ENCODE results near the gene NKPD1.

Gene NKPD1

DNA sequence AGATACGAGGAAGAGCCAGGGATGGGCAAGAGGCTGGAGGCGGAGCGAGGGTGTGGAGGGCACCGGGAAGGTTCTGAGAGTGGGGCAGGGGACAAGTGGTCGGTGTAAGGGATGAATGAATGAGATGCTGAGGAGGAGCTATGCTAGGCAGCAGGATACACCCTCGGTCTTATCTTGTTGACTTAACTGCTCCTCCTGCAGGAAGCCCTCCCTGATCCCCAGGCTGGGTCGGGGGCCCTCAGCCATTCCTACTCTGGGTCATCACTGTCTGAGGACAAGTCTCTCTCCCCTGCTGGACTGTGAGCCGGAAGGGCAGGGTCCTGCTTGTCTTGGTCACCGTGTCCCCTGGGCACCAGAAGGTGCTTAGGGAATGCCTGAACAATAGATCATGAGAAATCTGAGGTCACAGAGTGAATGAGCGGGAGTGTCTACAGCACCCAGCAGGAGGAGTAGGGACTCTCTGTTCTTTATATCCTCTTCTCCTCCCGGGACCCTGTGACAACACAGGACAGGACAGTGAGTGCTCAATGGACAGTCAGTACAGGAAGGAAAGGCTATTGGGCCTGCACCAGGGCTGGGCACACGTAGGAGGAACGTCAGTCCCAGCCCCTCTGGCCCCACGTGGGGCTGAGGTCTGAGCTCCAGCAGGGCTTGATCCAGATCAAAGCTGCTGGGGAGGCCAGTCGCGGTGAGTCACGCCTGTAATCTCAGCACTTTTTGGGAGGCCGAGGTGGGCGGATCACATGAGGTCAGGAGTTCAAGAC, 6.5 kb downstream of the NKPD1 start:
- no peak for DNase-seq

DNA sequence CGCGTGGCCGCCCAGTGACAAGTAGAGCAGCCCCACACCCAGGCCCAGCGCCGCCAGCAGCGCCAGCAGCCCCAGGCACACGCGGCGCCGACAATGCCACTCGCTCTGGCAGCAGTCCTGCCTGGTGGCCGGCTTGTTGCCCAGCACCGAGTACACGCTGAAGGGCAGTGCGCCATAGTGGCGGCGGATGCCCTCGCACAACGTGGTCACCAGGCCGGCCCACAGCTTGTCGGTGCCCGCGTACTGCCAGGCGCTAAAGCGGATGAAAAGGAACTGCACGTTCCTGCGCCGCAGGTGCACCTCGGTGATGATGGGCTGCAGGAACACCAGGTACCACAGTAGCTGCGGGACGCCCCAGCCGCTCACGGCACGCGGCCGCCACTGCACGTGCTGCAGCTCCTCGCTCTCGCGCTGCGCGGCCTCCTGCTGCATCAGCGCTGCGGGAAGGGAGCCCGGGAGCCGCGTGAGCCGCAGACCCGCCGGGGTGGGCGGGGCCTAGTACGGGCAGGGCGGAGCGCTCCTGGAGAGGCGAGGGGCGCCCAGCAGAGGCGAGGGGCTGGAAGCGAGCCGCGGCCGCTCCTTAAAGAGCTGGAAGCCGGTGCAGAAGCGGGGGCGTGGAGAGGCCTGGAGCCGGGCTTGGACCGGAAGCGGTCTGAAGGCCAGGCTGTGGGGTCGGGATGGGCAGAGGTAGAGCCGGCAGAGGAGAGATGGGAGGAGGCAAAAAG, 7.3 kb downstream of the NKPD1 start:
- DNase-seq: peak; percentile 54

DNA sequence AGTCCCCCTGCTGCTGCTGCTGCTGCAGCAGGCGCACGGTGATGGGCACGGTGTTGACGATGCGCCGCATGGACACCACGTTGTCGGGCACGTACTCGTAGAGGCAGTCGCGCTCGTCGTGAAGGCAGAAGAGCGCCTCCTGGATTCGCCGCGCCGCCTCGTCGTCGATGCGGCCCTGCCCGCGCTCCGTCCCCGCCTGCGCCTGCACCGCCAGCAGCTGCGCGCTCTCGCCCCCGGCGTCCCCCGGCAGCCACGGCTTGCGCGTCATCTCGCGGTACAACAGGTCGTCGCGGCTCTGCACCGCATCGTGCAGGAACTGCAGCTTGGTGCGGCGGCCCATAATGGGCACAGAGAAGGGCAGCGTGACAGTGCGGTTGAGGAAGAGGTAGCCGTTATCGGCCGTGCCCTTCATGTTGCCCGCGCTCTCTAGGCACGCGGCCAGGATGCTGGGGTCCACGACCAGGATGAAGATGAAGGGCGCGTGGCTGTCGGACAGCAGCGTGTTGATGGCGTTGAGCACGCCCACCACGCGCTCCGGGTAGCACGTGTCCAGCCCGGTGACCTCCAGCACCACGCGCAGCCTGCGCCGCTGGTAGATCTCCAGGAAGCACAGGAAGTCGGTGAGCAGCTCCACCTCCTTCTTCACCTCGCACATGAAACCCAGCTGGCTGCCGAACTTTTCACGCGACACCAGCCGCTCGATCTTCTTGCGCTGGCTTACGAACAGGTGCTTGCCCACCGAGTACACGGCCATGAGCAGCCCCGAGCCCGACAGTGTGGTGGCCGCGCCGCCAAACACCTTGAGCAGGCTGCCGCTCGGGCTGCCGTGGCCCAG, 8.1 kb downstream of the NKPD1 start:
- DNase-seq: peak; percentile 59

DNA sequence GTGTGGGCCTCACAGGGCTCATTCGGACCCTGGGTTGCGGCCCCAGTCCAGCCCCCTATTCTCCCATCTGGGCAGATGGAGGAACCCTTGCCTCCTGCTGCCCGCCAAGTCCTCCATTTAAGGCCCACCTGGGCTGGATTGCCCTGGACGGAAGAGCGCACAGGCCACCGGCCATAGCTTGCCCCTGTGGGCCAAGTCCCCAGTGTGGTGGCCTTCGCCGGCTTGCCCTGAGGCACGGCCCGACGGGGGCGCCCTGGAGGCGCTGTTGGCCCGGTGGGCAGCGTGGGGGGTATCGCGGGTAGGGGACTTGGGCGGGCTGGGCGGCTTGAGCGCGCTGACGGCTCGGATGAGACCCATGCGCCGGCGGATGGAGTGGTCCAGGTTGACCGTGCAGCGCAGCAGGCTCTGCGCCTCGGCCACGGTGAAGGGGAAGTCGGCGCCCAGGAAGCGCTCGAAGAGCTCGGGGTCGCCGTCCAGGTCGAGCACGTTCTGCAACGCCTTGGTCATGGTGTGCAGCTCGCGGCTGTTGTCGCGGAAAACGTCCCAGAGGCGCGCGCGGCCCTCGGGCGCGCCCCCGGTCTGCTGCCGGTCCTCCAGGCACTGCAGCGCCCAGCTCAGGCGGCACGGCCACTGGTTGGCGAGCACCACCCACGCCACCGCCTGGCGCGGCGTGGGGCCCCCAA, 8.8 kb downstream of the NKPD1 start:
- no peak for DNase-seq

DNA sequence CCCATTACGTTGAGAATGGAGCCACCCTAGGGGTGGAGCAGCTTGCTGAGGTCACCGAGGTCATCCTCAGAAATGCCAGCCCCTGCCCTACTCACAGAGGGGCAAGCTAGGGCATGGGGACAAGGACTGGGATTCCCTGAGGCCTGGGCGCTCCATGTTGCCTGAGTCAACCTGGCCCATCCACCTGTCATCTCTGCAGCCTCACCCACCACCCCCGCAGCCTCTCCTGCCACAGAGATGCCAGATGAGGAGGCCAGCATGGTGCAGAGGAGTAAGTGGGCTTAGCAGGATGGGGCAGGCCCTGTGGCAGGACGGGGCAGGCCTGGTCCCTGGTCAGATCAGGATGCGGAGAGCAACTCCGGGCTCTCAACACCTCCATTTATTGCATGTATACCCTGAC, 9.5 kb downstream of the NKPD1 start:
- no peak for DNase-seq

DNA sequence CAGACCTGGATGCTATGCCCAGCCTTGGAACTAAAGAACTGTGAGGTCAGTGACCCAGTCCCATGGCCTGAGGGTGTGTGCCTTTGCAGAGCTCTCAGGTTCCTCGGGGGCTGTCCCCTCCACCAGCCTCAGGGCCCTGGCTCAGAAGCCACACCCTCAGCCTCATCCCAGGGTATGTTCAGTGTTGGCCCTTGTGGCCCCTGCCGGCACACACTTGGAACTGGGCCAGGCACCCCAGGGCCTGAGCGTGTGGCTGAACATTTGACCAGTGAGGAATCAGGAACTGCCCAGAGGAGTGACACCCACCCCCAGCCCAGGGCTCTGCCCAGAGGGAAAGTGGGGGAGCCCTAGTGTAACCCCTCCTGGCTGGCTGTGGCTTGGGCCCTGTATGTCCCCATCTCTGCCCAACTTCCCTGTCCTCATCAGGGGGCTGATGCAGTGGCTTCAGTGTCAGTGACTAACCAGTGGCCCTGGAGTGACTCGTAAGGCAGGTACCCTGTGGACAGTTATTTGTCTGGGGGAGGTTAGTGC, 10.0 kb downstream of the NKPD1 start:
- DNase-seq: no peak

DNA sequence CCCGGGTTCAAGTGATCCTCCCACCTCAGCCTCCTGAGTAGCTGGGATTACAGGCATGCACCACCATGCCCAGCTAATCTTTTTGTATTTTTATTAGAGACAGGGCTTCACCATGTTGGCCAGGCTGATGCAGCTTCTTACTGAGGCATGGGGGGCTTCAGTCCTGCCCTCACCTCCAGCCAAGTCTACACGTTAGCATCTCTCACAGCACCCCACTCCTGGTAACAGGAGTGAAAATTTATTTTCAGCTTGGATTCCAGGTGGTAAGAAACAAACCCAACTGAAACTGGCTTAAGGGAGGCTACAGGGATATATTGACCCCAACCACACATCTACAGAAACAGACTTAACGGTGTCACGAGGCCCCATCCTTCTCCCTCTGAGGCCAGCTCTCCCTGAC, 10.6 kb downstream of the NKPD1 start:
- DNase-seq: no peak

DNA sequence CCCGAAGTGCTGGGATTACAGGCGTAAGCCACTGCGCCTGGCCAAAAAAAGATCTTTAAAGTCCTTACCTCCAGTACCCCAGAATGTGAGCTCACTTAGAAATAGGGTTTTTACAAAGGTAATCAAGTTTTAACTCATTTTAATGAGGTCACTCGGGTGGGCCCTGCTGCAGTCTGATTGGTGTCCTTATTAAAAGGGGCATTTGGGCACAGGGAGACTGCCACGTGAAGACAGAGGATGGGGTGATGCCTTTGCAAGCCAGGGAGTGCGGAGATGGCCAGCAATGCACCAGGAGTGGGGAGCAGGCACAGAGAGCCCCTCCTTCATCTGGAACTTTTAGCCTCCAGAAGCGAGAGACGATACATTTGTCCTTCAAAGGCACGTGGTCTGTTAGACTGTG, 11.7 kb downstream of the NKPD1 start:
- DNase-seq: no peak

DNA sequence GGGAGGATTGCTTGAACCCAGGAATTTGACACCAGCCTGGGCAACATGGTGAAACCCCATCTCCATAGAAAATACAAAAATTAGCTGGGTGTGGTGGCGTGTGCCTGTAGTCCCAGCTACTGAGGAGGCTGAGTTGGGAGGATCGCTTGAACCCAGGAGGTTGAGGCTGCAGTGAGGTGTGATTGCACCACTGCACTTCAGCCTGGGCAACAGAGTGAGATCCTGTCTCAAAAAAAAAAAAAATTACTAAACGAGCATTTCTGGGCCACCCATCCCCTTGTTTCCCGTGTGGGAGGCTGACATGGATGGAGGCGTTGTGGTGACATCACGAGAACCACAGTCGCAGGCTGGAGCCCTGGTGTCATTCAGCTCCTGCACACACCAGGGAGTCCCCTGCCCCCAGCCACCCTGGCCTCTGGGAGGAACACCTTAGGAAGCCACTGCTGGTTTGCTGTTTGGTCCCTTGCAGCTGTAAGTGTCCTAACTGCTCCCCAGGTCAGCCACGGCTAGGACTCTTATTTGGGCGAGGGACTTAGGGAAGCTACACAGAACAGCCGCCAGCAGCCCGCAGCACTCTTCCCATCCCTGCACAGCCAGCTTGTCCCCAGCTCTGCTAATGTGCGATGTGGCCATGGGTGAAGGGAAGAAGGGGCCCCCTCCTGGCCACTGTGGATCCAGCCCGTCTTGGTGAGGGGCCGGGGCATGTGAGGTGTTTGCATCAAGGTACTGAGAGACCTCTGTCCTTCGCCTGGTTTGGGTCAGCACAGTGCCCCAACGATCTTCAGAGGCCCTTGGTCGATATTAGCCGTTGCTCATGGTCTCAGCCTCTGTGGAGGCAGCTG, 12.7 kb downstream of the NKPD1 start:
- no peak for DNase-seq

DNA sequence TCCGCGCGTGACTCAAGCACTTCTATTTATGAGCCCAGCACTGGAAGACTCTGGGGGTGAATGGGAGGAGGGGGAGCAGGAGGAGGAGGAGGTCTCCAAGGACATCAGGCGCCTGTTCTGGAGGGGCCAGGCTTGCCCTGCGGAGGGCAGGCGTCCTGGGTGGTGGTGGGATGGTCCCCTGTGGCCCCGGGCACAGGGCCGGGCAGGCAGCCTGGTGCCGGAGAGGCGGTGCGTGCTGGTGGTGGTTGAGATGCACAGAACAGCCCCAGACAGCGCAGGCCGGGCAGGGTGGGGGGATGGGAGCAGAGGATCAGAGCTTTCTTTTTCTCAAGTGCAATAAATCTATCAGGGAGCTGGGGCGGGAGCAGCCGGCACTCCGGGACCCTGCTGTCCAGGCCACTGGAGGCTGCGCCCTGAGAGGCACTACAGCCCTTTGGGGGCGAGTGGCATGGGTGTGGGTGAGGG, 14.0 kb downstream of the NKPD1 start:
- no peak for DNase-seq

DNA sequence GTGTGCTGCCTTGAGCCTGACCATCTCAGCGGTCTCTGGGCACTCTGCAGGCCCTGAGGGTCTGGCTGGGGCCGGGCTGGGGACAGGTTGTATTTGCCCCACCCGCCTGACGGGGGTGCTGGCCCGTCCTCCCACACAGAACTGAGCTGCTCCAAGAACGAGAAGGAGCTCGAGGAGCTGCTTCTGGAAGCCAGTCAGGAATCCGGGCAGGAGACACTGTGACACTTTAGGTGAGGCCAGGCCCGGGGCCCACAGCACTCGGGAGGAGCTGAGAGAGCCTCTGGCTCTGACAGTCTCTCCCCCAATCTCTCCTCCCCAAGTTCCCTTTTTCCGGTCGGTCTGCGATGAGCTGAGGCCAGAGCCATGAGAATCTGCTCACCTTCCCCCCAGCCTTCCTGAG, 14.5 kb downstream of the NKPD1 start:
- no peak for DNase-seq

DNA sequence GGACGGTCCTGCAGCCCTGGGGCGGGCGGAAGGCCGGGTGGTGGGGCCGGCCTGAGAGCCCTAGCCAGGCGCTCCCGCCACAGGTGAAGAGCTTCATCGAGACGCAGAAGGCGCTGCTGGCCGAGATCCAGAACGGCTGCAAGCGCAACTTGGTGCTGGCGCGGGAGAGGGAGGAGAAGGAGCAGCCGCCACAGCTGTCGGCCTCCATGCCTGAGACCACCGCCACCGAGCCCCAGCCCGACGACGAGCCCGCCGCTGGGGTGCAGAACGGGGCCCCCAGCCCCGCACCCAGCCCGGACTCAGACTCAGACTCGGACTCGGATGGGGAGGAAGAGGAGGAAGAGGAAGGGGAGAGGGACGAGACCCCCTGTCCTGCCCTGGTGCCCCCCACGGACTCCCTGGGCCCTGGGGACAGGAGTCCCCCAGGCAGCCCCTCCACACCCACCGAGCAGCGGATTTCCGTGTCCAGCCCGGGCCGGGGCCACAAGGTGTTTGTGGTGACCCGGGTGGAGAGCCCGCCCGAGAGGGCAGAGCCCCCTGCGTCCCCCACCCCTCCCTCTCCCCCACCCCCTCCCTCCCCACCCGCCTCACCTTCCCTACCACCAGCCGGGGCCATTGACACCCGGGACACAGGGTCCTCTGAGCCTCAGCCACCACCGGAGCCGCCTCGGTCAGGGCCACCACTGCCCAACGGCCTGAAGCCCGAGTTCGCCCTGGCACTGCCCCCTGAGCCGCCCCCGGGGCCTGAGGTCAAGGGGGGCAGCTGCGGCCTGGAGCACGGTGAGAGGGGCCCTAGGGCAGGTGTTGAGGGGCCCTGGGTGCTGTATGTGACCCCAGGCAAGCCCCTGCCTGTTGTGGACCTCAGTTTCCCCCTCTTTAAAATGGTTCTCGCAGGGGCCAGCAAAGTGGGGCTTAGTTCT, 15.3 kb downstream of the NKPD1 start:
- DNase-seq: no peak

DNA sequence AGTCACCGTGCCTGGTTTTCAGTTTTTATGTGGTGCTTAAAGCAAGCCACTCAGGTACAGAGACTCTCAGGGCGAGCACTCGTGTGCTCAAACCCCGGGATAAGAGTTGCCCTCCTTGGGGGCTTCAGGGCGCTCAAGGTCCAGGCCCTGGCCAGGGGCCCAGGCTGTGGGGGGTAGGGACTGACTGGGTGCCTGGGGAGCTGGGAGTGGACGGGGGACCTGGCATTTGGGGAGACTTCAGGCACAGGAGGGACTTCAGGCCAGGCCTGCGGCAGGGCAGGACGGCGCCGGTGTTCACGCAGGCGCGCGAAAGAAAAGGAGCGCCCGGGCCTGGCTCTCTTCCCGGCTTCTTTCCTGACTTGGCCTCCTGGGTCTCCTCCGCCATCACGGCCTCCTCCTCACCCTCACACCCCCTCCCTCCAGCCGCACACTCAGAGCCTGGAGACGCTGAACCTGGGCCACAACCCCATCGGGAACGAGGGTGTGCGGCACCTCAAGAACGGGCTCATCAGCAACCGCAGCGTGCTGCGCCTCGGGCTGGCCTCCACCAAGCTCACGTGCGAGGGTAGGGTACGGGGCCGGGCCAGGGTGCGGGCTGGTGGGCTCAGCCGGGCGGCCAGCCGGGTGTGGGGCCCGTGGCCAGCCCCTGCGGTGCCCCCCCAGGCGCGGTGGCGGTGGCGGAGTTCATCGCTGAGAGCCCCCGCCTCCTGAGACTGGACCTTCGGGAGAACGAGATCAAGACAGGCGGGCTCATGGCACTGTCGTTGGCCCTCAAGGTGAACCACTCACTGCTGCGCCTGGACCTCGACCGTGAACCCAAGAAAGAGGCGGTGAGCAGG, 16.1 kb downstream of the NKPD1 start:
- DNase-seq: no peak

DNA sequence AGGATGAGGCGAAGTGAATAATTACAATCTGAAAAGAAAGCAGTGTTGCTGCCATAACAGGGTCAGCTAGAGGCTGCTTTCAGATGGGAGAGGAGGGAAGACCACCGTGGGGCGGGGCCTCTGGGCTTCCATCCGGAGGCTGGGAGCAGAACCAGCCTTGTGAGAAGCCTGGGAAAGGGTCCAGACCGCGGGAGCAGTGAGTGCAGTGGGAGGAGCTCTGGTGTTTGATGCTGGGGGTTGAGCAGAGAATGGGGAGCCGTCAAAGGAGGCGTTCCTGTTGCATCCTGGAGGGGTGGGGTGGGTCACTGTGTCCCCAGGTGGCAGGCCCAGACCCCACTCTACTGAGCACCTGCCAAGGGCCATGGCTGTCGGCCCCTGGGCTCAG, 18.1 kb downstream of the NKPD1 start:
- DNase-seq: no peak

DNA sequence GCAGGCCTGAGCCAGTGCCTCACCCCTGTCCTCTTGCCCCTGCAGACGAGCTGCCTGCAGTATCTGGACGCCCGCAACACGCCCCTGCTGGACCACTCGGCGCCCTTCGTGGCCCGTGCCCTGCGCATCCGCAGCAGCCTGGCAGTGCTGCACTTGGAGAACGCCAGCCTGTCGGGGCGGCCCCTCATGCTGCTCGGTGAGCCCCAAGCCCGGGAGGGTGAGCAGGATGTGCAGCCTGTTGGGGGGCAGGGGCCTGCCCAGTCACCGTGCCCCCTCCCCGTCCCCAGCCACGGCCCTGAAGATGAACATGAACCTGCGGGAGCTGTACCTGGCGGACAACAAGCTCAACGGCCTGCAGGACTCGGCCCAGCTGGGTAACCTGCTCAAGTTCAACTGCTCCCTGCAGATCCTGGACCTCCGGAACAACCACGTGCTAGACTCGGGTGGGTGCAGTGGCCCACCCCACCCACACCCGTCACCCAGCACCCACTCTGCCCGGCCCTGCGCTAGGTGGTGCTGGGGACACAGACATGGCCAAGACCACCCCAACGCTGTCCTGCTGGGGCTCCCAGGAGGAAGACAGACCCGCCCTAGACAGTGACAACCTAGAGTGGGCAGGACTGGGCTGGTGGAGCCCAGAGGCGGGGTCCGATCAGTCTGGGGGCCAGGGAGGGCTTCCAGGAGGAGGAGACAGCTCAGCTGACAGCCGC, 18.6 kb downstream of the NKPD1 start:
- no peak for DNase-seq

DNA sequence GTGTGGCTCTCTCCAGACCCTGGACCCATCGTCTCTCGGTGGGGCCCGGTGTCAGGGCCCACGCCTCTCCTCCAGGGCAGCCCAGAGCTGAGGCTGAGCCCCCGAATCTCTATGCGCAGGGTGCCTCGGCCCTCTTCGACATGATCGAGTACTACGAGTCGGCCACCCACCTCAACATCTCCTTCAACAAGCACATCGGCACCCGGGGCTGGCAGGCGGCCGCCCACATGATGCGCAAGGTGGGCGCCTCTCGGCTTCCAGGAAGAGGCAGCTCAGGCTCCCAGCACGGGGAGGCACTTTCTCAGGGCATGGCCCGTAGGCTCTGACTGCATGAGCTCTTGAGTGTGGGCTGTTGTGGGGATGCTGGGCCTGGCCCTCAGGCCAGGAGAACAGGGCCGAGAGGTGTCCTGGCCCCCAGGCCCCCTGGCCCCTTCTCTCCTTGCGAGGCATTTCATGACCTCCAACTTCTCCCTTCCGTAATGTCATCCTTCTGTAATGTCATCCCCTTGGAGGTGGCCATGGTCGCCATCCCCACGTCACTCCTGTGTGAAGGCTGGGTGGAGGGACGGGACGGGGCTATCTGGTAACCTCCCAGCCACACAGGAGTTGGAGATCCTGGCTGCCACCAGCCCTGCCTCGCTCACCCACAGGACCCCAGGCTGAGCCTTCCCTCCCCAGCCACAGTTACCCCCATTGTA, 19.4 kb downstream of the NKPD1 start:
- DNase-seq: no peak

DNA sequence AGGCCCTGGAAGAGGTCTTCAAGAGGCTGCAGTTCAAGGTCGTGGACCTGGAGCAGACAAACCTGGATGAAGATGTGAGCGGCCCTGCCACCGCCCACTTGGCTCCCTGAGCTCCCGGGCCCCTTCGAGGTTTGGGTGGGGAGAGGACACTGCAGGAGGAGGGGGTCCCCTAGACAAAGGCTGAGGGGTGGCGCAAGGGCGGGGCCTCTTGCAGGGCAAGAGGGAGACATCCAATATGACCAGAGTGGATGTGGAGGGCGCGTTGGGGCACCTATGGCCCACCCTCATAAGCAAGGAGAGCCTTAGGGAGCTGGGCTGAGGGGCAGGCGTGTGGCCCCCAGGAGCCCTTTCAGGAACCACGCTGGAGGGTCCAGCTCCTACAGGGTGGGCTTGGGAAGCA, 20.2 kb downstream of the NKPD1 start:
- no peak for DNase-seq

DNA sequence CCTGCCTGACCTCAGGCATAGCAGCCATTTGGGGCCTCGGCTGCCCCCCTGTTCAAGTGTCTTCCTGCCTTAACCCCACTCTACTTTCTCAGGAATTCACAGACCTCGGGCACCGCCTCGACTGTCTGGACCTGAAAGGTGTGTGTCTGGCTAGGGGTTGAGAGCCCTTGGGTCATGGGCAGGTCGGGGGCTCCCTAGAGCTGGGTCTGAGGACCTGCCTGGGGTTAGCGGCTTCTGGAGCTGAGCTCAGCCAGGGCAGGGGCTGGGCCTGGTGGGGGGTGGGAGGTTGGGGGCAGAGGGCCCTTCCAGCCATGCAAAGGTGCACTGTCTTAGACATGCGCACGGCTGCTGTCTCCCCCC, 20.7 kb downstream of the NKPD1 start:
- DNase-seq: no peak
